Stimulated activated CD4-positive, alpha-beta T cell treated with anti-CD3 and anti-CD28 coated beads, Interleukin-15, amount 100 ng/mL, for 24 hours (primary cell): ENCODE results near the gene ADM.

Experiments
- DNase-seq: peaks from one replicate; pipeline ENCODE4 v3.0.0-alpha.2; 2020

ADM gene

DNA sequence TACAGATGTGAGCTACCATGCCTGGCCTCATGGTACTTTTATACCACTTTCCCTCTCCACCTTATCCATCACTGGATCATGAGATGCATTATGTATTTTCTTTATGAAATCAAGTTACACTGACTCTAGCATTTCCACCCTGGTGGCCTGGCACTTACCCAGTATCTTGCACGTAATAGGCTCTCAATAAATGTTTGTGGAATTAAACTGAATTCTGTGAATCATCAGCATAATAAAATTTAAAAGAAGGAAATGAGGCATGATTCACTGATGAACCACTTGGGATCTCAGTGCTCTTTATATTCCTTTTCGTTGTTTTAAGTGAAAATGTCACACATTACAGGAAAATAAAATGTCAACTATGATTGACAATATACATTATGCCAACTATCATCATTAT is 25.1 kb downstream of the ADM start:
- DNase-seq = no peak

DNA sequence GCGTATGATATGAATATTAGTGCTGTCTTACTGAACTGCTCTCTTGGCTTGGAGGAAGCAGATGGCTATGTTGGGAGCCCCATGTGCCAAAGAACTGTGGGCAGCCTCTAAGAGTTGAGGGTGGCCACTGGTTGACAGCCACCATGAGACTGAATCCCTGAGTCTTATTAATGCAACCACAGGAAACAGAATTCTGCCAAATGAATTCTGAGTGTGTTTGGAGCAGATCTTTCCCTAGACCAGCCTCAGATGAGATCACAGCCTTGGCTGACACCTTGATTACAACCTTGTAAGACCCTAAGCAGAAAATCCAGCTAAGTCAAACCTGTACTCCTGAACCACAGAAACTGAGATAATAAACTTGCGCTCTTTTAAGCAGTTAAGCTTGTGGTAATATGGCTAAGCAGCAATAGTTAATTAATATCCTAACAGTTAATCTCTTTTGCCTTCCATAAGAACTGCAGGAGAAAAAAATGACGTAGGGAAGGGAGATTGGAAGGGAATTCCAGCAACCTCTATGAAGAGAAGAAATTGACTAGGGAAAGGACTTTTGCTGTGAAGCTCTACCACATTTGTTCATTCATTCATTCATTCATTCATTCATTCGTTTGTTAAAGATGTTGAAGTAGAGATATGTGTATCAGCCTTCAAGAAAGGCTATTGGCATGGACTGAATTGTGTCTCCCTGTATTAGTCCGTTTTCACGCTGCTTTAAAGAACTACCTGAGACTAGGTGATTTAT is 26.8 kb downstream of the ADM start:
- DNase-seq = no peak

DNA sequence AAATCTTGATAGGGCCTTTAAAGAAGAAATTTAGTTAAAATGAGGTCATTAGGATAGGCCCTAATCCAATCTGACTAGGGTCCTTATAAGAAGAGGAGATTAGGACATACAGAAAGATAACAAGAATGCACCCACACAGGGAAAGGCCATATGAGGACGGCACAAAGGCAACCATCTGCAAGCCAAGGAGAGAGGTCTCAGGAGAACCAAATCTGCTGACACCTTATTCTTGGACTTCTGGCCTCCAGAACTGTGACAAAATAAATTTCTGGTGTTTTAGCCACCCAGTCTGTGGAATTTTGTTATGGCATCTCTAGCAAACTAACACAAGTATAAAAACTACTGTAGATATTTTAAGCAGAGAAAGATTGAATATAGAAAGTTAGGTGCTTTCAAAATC is 28.6 kb downstream of the ADM start:
- no peak for DNase-seq

DNA sequence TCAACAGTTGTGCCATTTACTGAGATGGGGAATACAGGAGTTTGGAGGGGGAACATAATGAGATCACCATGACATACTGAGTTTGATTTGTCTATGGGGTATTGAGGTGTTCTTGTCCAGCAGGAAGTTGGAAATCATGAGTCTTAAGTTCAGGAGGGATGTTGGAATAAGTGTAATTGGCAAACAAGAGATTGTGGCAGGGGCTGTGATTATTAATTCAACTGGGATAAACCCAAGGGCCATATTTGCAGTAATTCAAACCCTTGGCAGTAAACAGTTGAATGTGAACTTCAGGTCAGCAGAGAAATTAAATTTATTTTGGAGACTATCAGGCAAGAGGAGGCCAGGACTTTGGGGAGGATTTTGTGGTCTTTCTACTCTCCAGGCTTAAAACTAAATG is 33.4 kb downstream of the ADM start:
- DNase-seq = no peak

DNA sequence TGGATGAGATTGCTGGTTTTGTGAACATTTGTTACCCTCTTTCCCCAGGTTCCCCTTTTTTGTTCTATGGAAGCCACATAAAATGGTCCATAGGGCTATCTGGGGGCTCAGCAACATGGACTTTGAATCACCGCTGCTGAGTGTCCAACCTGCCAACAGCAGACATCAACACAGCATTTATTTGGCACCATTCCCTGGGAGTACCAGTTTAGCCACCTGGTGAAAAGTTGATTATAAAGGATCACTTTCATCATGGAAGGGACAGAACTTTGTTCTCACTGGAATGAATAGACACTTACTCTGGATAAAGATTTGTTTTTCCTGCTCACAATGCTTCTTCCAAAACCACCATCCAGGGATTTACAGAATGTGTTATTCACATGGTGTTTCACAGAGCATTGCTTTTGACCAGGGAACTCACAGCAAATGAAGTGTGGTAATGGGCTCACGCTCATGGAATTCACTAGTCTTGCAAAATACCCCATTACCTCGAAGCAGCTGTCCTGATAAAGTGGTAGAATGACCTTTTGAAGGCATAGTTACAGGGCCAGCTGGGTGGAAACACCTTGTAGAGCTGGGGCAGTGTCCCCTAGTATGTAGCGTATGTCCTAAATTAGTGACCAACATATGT is 43.9 kb downstream of the ADM start:
- no peak for DNase-seq

DNA sequence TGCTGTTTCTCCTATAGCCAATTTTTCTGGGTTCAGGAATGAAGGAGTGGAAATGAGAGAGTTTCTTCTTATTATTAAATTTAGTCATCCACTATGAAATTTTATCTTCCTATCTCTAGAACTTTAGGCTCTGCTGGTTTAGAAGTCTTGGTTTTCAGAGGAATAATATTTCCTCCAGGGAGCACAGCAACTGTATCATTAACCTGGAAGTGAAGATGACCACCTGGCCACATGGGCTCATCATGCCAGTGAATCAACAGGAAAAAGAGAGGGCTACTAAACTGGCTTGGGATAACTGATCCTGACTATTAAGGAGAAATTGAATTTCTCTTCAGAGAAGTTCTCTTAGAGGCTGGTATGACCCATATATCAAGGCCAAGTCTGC is 44.4 kb downstream of the ADM start:
- DNase-seq = no peak

DNA sequence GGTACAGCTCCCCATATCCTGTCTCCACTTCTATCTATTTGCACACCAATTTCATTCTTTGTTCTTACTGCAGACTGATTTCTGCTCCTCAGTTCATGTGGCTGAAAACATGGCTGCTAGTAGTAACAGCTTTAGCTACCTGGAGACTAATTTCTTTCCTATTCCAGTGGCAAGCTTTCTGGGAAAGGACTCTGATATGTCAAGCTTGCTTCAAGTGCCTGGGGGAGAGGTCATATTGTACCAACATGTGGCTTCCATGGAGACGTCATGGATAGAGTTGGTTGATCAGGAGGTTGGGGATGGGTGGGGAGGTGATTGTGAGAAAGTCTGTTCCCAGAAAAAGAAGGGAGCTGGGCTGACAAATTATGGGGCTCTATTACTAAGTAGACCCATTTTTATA is 44.9 kb downstream of the ADM start:
- no peak for DNase-seq

DNA sequence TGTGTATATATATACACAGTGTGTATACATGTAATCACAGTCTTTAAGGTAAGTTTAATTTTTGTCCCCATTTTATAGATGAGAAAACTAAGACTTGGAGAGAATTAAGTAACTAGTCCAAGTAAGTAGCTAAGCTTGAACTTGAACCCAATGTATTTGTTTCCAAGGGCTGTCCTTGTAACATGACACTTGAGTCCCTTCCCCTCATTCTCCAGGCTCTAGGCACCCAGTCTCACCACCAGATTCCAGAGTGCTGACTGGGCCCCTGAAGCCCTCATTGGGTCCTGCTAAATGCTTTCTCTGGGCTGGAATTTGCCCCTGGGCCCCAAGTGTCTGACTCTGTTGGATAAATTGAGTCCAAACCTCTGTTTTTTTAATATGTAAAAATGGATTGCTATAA is 45.5 kb downstream of the ADM start:
- DNase-seq = no peak

DNA sequence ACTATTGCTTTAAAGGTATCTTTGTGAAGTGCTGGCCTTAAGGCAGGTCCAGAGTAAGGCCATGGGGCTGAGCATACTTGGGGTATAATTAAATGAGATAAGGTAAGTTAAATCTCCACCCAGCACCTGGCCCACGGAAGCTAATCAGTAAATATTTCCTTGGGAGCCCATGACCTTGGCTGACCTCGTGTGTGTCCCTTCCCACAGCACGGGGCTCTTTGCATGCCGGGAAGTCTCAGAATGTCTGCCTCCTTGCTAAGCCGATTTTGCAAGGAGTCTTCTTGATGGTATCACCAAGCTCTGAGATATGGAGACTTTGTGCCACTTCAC is 46.5 kb downstream of the ADM start:
- no peak for DNase-seq

DNA sequence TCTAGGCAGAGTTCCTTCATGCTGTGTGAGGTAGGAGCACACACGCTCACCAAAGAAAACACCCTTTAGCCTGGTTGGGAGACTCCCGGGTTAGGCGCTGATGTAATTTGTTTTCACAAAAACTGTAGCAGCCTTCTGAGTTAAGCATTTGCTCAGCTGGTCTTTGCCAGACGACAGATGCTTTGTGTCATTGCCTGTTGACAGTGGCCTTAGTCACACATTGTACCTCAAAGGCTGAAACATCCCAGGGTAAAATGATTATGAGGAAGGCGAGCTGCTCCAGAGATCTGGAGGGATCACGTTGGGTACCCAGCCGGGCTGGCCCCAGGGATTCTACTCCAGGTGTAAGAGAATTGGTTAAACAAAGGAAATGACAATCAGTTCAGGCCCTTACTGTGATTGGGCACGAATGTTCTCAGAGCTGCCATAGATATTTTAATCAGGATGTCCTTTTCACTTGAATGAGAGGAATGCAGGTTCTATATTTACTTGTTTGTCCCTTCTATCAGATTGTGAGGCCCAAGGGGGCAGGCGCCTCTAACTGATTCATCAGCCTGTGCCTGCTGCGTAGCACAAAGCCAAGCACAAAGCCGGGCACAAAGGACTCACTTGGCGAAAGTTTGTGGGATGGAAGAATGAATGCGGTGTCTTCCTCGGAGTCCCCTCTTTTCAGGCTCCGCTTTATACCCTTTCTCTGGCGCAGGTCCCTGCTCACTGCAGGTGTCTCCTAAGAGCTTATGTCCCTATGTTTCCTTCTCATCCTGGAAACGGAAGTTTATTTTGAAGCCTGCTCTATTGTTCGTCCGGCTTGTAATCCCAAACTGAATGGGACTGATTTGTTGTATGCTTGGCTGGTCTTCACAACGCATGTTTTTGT is 47.1 kb downstream of the ADM start:
- DNase-seq = no peak

DNA sequence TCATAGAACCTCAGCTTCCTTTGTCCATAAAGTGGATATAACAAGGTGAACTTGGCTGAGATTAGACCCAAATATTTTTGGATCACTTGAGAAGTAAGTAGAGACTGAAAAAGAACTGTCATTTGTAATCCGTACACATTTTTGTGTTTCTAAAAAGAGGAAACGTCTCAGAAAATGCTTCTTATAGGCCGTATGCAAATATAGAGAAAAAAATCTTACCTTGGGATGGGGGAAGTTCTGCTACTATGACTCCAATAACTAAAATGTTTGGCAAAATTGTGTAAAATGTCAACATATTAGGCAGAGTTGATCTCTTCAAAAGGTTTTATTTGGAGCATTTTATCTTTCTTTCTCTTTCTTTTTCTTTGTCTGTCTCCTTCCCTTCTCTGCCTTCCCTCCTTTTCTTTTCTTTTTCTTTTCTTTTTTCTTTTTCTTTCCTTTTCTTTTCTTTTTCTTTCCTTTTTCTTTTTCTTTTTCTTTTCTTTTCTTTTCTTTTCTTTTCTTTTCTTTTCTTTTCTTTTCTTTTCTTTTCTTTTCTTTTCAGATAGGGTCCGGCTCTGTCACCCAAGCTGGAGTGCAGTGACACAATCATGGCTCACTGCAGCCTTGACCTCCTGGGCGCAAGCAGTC is 48.2 kb downstream of the ADM start:
- DNase-seq = no peak

DNA sequence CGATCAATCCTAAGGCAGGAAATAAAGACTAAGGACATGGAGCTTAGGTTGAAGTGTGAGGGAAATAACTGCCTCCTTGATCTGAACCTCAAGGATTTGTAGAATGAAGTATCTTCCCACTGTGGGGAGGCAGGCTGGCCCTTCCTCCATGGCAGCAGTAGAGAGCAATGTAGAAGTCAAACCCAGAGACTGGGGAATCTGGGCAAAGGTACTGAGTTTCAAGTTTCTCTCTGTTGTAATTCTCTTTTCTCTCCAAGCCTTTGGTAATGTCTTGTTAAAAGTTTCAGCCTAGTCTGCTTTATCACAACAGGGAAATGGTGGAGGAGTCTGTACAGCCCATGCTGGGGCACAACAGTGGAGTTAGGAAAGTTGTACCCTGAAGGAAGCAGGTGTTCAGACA is 49.5 kb downstream of the ADM start:
- DNase-seq = no peak

DNA sequence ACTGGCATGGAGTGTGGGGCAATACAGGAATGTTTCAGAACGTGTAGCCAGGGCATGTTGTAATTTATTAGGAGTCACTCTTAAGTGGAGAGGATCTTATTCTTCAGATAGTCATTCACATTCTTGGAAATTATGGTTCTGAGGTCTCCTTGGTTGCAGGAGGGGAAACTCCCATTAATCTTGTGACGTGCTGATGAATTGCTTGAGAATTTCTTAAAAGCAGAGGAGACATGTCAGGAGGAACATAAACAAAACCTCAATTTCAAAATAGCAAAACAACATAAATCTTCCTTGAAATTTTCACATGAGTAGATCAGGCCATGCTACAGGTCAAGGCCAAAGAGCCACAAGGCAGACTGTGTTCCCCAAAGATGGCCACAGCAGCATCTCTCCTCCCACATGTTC is 50.4 kb downstream of the ADM start:
- DNase-seq = no peak

DNA sequence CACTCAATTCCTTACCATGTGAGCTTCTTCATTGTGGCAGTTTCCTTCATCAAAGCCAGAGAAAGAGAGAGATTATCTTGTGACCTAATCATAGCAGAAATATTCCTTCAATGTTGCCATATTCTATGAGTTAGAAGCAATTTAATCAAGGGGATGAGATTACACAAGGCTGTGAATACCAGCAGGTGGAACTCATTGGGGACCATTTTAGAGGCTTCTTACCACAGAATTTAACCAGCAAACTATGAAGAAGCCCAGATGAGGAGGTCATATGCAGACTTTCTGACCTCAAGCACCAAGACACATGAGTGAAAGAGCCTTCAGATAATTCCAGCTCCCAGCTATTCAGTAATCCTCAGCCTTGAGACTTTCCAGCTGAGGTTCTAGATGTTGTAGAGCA is 51.3 kb downstream of the ADM start:
- DNase-seq = no peak
